Anterior cingulate cortex (tissue), 58 donors: ENCODE data around the gene METTL27.

Experiments
- DNase-seq, 58 donors: peaks; one replicate each; lab custom pipeline; 2025; lab: John Stamatoyannopoulos, UW

Gene METTL27

GRCh38 chr7:73870041-73870492, 27.8 kb upstream of the METTL27 start:
- peak in 1 of 58 donors; percentile 16 for DNase-seq

GRCh38 chr7:73869011-73869798, 26.9 kb upstream of the METTL27 start:
- DNase-seq: no peak

DNA sequence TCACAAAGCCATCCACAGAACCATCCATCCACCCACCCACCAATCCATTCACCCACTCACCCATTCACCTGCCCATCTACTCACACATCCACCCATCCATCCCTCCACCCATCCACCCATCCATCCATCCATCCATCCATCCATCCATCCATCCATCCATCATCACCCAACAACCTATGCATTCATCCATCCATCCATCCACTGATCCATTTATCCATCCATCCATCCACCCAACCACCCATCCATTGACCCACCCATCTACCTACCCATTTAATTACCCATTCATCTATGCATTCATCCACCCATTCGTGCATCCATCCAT, 24.1 kb upstream of the METTL27 start:
- DNase-seq: no peak

DNA sequence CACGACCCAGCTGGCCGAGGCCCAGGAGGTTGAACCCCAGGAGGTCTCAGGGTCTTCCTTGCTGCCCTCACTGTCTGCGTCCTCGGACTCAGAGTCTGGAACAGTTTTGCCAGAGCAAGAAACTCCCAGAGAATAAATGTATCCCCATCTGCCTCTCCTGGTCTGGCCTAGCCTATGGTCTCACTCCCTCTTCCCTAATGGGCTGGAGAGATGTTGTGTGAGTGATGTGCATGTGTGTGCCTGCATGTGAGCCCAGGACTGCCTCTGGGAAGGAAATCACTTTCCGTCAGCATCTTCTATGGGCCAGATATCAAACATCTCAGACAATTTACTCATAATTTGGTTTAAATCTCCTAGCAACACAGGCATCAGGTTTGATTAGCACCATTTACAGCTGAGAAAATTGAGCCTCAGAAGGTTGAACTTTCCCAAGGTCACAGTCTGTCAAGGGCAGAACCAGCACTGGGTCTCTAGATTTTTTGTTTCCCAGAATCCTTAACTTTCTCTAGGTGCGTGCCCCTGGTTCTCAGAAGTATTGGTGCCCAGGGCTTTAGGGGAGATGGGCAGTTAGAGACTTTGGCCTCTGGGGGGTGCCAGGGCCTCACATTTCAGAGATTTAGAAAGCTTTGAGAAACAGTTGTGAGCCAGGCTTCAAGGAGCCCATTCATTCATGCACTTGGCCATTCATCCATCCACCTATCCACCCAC, 23.6 kb upstream of the METTL27 start:
- peak in 22 of 58 donors; percentile 5 to 49 (median 19) for DNase-seq

DNA sequence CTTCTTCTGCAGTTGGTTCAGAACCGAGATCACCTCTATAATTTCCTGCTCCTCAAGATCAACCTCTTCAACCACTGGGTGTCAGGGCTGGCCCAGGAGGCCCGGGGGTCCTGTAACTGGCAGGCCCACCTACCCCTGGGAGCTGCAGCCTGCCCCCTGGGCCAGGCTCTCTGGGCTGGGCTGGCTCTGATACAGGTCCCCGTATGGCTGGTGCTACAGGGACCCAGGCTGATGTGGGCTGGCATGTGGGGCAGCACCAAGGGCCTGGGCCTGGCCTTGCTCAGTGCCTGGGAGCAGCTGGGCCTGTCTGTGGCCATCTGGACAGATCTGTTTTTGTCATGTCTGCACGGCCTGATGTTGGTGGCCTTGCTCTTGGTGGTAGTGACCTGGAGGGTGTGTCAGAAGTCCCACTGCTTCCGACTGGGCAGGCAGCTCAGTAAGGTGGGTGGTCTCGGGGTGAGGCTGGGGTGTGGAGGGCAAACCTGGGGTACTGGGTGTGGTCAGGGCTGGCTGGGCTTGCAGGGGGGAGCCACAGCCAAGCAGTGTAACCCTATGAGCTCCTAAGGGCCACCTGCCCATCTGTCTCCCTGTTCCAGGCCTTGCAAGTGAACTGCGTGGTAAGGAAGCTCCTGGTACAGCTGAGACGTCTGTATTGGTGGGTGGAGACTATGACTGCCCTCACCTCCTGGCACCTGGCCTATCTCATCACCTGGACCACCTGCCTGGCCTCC, 22.8 kb upstream of the METTL27 start:
- DNase-seq: no peak

- DNase-seq: no peak
Observed at GRCh38 chr7:73861305-73861704, 19.0 kb upstream of the METTL27 start.

- no peak for DNase-seq
Observed at GRCh38 chr7:73860859-73861258, 18.5 kb upstream of the METTL27 start, which contains the start of gene TMEM270. TMEM270 (plus strand) TSS chr7:73861159; CDS start chr7:73861195, 36 bp downstream.

- no peak for DNase-seq
Observed at GRCh38 chr7:73858807-73859206, 16.5 kb upstream of the METTL27 start.

- no peak for DNase-seq
Observed at GRCh38 chr7:73856941-73857340, 14.6 kb upstream of the METTL27 start.

GRCh38 chr7:73852500-73852899, 10.2 kb upstream of the METTL27 start:
- no peak for DNase-seq

DNA sequence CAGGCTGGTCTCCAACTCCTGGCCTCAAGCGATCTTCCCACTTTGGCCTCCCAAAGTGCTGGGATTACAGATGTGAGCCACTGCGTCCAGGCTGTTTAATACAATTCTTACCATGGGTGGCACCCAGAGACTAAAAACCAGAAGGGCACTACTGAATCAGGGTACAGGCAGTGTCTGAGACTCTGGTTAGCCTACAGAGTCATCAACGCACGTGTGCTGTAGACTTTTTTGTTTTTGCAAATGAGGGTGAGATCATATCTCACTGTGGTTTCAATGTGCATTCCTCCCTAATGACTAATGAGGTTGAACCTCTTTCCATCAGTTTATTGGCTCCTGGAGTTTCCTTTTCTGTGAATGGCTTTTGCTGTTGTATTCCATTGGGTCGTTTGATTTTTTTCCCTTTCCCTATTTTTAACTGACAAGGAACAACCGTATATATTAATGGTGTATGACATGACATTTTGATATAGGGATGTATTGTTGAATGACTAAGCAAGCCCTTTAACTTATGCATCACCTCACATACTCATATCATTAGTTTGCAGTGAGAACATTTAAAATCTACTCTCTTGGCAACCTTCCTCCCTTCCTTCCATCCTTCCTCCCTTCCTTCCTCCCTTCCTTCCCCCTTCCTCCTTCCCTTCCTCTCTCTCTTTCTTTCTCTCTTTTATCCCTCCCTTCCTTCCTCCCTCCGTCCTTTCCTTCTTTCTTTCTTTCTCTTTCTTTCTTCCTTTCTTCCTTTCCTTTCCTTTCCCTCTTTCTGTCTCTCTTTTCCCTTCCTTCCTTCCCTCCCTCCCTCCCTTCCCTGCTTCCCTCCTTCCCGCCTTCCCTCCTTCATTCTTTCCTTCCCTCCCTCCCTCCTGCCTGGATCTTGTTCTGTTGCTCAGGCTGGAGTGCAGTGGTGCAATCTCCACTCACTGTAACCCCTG, 9.4 kb upstream of the METTL27 start:
- DNase-seq: no peak

DNA sequence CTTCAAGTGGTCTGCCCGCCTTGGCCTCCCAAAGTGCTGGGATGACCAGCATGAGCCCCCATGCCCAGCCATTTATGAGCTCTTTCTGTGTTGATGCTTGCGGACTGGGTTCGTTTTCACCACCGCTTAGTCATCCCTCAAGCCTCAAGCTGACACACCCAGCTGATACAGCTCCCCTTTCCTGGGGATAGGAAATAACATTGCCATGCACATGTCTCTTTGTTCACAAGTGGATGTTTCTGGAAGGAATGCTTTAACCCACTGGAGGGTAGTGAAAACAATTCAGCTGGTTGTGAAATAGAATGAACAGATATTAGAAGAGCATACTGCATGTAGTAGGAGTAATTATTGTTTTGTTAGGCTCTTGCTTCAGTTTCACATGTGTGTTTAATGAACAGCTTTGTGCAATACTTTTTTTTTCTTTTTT, 8.5 kb upstream of the METTL27 start:
- no peak for DNase-seq

GRCh38 chr7:73847941-73848723, 5.8 kb upstream of the METTL27 start:
- no peak for DNase-seq

DNA sequence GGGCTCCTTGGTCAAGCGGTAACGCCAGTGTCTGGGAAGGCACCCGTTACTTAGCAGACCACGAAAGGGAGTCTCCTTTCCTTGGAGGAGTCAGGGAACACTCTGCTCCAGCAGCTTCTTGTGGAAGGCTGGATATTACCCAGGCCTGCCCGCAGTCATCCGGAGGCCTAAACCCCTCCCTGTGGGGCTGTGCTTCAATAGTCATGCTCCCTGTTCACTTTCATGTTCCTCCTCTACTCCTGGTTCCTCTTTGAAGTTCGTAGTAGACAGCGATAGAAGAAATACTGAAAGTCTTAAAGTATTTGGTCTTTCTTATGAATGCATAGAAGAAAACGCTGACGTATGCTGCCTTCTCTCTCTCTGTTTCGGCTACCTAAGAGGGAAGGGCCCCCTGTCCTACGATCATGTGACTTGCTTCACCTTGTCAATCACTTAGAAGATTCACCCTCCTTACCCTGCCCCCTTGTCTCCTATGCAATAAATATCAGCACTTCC, 3.4 kb upstream of the METTL27 start:
- DNase-seq: peak in 2 of 58 donors; percentile 3 to 10

DNA sequence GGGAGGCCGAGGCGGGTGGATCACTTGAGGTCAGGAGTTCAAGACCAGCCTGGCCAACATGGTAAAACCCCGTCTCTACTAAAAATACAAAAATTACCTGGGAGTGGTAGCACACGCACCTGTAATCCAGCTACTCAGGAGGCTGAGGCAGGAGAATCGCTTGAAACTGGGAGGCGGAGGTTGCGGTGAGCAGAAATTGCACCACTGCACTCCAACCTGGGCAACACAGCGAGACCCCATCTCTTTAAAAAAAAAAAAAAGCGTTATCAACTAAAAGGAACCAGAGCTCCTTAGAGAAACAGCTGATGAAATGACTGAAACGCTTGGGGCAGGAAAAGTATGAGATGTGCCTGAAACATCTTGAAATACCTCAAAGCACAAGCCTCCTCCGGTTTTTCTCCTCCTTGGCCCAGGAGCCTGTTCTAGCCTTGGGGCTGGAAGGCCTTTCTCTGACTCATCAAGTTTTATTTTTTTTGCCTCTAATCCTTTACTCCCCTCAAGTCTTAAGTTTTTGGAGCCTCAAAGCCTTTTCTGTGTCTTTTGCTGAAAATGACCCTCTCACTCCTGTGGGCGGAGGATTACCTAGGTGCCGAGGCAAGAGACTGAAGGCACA, 2.6 kb upstream of the METTL27 start:
- DNase-seq: no peak

DNA sequence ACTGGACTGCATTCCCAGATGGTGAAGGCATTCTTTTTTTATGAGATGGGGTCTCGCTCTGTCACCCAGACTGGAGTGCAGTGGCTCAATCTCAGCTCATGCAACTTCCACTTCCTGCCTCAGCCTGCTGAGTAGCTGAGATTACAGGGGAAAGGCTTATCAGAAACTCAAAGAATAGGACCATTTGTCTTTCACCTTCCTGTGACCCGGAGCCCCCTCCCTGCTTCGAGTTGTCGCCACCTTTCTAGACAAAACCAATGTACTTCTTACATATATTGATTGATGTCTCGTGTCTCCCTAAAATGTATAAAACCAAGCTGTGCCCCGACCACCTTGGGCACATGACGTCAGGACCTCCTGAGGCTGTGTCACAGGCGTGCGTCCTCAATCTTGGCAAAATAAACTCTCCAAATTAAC, 1.8 kb upstream of the METTL27 start:
- no peak for DNase-seq

GRCh38 chr7:73841689-73842066, 638 bp downstream of the METTL27 start:
- DNase-seq: no peak

DNA sequence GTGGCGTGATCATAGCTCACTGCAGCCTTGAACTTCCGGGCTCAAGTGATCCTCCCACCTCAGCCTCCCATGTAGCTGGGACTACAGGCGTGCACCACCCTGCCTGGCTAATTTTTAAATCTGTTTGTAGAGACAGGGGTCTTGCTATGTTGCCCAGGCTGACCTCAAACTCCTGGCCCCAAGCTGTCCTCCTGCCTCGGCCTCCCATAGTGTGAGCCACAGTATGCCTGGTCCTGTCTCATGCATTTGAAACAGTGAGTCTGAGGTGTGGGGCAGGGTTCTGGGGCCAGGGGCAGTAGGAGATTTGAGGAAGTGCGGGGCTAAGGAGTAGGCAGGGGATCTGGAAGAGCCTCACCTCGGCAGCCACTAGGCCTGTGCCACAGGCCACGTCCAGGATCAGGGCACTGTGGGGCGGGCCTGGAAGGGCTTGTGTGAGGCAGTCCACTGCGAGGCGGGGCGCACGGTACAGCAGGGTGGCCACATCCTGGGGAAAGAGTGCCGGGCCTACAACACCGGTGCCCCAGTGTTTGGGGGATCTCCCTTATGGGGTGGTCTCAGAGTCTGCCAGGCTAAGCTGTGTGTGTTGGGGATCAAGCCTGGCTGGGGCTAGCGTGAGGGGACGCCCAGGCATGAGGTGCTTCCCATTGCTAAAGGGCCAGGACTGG, 1.5 kb downstream of the METTL27 start:
- no peak for DNase-seq
